Skin epidermis (tissue), 12 donors: ENCODE results near the gene FUOM.

Experiments used
- H3K27ac ChIP-seq, 21 experiments: fragments of 200-600 bp; sonication (generic) in 11 of 21; one replicate each; pipeline ENCODE4 v1.5.0; 2020; ENCODE audit warnings: mild to moderate bottlenecking in 3 of 21, inconsistent platforms in 2 of 21, moderate library complexity in 2 of 21
- H3K4me3 ChIP-seq, 7 experiments: fragments of 200-600 bp; sonication (generic) in 2 of 7; one replicate each; pipeline ENCODE4 v1.5.0; 2020; ENCODE audit warnings: inconsistent platforms in 2 of 7, mild to moderate bottlenecking in 2 of 7, moderate library complexity in 1 of 7

Gene FUOM

GRCh38 chr10:133307776-133308420 is 49.9 kb downstream of the FUOM start:
- Histone ChIP-seq H3K27ac (peak overlapping the region; percentile 88 to 100 (median 98)), H3K4me3 (peak overlapping the region; percentile 69 to 100 (median 95))

- H3K27ac ChIP-seq = peak overlapping the region in 12 of 21 experiments; percentile 39 to 100 (median 98)
Measured at GRCh38 chr10:133306941-133307379, 50.9 kb downstream of the FUOM start.

GRCh38 chr10:133306097-133306476 is 51.7 kb downstream of the FUOM start:
- peak overlapping the region in 19 of 21 experiments; percentile 7 to 99 (median 57) for H3K27ac ChIP-seq

More at GRCh38 chr10:133306941-133307379, 50.9 kb downstream of the FUOM start:
- H3K4me3 ChIP-seq = peak overlapping the region in 2 of 7 experiments; percentile 69 to 90

More at GRCh38 chr10:133306097-133306476, 51.7 kb downstream of the FUOM start:
- H3K4me3 ChIP-seq = no peak overlapping the region
